Limb (tissue), 2 donors: ENCODE measurements around the gene RNASE12.
A peak's percentile ranks its signal among the peaks of the same experiment; 100 is the strongest.
"Not testable (repeated sequence)": the region's sequence is repeated elsewhere in the genome, so short reads cannot be mapped to it uniquely, and the experiment has no call there.

ENCODE experiments used
- DNase-seq, 2 donors: peaks; one replicate each; pipeline ENCODE4 v3.0.0-alpha.2; 2016; ENCODE audit errors: extremely low spot score in 2 of 2

The RNASE12 gene

DNA sequence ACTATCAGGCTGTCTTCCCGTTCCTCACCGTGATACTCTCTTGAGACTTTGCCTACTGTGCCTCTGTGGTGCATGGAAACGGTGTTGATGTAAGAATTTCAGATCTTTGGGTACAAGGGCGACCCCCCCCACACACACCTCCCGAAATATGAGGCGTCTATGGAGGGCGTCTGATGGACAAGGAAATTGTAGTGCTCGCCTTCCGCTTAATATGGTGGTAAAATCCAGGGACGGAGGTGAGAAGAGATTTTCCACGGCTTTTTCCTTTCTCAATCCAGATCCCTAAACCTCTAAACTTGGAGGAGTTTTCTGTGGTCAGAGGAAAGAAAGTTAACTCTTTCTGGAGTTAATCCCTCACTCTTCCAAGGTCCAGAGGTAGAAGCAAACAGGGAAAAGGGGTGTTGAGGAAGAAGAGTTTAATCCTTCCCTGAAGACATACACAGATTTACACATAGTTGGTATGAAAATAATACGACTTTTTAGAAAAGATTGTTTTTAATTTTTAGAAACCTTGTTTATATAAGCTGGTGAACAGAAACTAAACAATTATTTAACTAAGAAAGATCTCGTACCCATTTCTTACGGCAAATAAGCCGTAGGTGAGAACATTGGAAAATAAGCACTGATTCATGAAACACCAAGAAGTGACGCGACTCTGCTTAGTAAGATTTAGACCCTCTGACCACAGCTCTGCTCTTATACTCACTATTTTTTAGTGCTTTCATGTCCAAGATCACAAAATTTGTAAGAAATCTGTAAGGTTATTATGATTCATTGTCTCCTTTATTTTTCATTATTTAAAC, 23.1 kb upstream of the RNASE12 start:
- peak in 1 of 2 donors; percentile 68 for DNase-seq

- peak; percentile 90 to 93 for DNase-seq
These were observed 22.2 kb upstream of the RNASE12 start for GRCh38 chr14:20613094-20614037.

- no peak for DNase-seq
These were observed 21.2 kb upstream of the RNASE12 start for GRCh38 chr14:20612403-20612802.

GRCh38 chr14:20611277-20611676, 20.1 kb upstream of the RNASE12 start:
- DNase-seq = no peak

DNA sequence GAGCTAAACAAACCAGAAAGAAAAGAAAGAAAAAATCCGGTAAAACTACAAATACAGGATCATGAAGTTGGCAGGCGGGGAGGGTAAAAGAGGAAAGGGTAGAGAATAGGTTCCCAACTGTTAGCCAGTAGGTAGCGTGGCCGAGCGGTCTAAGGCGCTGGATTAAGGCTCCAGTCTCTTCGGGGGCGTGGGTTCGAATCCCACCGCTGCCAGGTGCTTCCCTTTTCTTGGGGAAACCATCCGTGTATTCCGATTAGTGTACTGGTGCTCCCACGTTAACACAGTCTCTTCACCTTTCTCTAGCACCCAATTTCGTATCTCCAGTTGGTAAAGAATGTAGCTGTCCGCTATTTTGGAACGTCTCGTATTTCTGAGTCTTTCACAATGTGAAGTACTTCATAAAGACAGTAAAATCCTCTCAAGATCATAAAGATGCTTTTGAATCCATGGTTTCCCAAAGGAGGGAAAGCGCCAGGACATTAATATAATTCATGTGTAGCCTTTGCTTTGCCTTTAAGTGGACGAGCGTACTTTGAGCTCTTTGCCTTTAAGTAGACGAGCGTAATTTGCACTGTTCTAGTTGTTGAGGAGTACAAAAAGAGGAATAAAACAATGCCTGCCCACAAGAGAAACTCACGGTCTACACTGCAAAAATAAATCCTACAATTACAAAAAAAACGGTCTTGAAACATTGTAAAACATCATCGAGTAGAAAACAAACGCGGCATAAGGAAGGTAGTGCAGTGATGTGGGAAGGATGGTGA, 19.0 kb upstream of the RNASE12 start:
- peak in 1 of 2 donors; percentile 87 for DNase-seq

- peak; percentile 76 to 94 for DNase-seq
These were observed 18.2 kb upstream of the RNASE12 start for GRCh38 chr14:20609215-20610001.

DNA sequence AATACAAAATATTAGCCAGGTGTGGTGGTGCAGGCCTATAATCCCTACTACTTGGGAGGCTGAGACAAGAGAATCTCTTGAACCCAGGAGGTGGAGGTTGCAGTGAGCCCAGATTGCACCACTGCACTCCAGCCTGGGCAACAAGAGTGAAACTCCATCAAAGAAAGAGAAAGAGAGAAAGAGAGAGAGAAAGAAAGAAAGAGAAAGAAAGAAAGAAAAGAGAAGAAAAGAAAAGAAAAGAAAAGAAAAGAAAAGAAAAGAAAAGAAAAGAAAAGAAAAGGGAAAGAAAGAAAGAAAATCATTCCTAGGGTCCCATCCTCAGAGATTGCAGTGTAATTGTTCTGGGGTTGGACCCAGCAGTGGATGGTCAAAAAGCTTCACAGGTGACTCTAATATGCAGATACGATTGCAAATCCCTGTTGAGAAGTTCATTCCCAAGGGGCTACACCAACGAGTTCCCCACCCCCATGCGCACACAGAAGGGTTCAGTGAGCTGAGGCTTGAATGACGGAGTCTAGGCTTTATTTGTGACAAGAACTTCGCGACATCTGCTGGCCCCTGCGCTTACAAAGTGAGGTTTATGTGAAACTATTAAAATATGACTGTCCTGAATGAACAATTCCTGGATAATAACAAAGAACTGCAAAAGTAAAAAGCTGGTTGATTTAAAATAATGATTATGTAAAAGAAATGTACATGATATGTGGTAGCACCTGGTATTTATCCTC, 17.4 kb upstream of the RNASE12 start:
- DNase-seq = no peak

DNA sequence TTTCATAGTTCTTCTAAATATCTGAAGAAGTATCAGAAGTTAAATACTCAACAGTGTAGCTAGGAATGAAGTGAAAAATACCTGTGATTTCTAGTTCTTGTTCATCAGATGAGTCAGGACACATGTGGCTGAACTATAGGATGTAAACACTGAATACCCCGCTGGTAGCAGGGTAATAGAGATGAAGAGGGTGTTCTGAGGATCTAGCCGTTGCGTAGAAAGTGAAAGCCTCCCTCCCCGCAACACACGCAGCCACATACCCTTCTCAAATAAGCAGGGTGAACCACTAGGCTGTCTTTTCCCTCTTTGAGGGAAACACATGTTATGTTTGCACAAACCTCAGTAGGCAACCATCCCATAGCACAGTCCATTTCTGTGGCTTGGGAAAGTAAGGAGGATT, 16.4 kb upstream of the RNASE12 start:
- DNase-seq = no peak

DNA sequence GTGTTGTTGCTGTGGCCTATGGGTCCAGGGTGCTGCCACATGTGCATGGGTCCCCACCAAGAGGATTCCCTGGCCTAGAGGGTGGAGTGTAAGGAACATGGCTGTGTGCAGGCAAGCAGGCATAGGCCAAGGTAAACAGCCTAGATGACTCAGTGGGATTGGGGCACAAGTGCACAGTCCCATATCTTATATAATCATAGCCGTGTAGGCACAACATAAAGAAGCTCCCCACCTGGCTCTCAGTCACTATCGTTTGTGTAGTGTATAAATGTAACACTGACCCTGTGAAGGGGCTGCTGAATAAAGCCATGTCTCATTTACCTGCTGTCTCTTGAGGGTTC, 15.7 kb upstream of the RNASE12 start:
- DNase-seq = no peak

DNA sequence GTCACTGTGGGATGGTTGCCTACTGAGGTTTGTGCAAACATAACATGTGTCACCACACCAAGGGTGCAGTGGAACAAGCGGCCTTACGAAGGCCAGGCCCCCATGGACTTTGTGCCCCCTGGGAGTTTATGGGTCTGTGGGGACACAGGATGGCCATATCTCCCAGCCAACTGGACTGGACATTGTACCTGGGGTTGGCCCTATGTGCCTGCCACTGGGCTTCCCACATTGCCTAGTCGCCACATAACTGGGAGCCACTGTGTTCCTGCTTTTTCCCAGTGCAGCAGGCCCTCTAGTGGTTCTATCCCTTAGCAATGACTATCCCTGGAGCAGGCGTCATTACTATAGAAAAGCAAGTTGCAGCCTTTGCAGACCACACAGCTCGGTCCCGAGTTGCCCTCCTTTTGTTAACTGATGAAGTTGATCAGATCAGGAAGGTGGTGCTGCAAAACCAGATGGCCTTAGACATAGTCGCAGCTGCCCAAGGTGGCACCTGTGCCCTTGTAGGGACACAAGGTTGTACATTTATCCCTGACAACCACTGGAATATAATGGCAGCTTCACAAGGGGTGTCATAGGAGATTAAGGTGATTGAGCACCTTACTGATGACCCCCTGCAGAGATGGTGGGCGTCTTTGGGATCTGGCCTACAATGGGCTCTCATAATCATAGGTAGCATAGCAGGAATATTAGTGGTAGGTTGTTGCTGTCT, 15.2 kb upstream of the RNASE12 start:
- no peak for DNase-seq

- DNase-seq = no peak
These were observed 12.9 kb upstream of the RNASE12 start for GRCh38 chr14:20603813-20604690.

GRCh38 chr14:20602583-20602982, 11.4 kb upstream of the RNASE12 start:
- no peak for DNase-seq

DNA sequence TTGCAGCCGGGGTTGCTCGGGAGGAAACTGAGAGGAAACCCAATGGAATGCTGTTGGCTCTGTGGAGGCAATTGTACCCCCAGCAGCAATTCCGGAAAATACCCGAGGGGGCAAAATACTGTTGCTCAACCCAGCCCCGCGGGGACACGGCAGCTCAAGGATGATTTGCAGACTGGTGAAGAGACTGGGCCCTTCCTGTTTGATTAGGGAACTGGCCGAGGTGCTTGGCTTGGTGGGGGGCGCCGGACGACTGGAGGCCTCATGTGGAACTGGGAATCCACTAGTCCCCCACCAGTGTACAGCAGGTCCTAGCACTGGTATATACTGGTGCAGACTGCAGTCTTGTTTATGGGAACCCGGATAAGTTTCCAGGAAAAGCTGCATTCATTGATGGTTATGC, 10.3 kb upstream of the RNASE12 start:
- DNase-seq = no peak

GRCh38 chr14:20597108-20597507, 5.9 kb upstream of the RNASE12 start:
- no peak for DNase-seq

DNA sequence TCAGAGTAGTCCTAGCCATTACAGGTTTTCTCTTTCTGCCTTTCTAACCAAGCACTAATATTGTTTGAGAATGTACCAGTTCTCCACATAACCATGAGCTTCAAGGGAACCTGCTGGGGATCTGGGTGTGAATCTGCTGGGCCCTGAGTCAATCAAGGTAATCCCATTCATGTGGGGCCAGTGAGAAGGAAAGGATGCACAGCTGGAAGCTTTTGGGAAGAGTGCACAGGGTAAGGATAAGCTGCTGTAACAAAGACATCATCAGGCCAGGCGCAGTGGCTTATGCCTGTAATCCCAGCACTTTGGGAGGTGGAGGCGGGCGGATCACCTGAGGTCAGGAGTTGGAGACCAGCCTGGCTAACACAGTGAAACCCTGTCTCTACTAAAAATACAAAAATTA, 4.5 kb upstream of the RNASE12 start:
- not testable (repeated sequence) for DNase-seq

DNA sequence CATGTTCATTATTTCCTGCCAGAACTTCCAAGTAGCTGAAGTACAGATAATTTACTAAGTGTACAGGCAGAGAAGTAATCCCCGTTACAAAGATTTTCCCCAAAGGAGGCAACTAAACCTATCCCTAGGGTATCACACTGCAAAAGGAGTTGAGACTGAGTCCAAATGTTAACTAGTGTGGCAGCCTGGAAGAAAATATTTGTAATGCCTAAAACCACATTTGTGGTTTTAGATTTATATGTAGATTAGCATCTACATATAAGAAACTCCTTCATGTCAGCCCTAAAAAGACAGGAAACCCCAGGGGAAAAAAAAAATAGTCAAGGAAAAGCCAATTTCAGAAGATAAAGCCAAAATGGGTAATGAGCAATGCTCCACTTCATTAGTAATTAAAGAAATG, 1.4 kb upstream of the RNASE12 start:
- DNase-seq = no peak

- DNase-seq = no peak
These were observed 3.6 kb downstream of the RNASE12 start, which contains the start of gene RNASE11 for GRCh38 chr14:20587489-20588154. Gene RNASE11 (minus strand): TSS chr14:20588001.

DNA sequence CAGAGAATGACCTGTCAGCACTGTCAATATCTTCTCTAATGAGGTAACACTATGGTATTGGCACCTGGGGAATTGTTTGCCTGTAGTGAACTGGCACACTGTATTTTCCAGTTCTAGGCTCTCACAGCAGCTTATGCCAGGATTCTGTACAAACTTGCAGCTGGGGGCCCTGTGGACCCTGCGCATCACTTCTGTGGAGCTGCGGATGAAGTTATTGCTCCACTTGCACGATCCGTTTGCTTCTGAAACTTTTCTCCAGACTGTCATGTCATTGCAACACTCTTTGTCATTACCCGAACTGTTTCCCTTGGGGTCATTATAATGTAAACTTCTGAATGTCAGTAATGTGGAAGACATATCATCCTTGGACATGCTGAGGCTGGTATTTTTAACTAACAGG, 7.3 kb downstream of the RNASE12 start:
- DNase-seq = no peak
